Measurements from ENCODE around the gene SPANXN1.
"Not testable (repeated sequence)": the region's sequence is repeated elsewhere in the genome, so short reads cannot be mapped to it uniquely, and the experiment has no call there.

The SPANXN1 gene

GRCh38 chrX:145247203-145247602 is at the start of gene SPANXN1:
TSS of gene SPANXN1 (plus strand) at chrX:145247503. CDS start at chrX:145247587, 84 bp downstream.
- not testable (repeated sequence) for DNase-seq

DNA sequence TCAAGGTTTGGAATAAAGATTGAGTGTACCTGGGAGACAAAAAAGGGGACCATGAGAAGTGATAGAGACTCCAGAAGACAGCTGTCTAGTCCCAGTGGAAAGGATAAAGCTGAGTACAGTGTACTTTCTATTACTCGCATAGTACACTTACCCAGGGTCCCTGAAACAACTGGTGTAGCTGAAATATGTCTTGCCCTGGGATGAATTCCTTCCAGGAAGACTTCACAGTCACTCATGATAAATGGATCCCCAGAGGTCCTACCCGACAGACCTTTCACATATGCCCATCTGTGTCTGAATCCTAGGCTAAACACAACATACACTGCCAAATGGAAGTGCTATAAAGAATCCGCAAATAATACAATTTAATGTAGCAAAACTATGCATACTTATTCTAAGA is 48.2 kb upstream of the SPANXN1 start:
- DNase-seq = no peak

GRCh38 chrX:145213504-145213903 is 33.8 kb upstream of the SPANXN1 start:
- no peak for DNase-seq

- DNase-seq = no peak
These were observed 44.9 kb downstream of the SPANXN1 start for GRCh38 chrX:145292218-145292617.
